ENCODE results near the gene THAP10. TPM values are rescaled to one million over a fixed set of nuclear protein-coding genes. Genes with fewer than 3 reads are reported as not detected.

The THAP10 gene
- polyA plus RNA-seq, 3 donors, result 0.12 to 0.30 (median 0.15) TPM

GRCh38 chr15:70854666-70854976, 37.6 kb downstream of the THAP10 start:
- Mint-ChIP-seq H3K27ac (no peak overlapping the region), H3K27me3 (ENCODE audit: low read depth in 3 of 3) (peaks cover 49 to 78% (median 65%) of the 10 kb centered on the region in 3 donors), H3K4me3 (peak overlapping the region; percentile 67 to 81), H3K36me3 (peaks cover 4 to 6% of the 10 kb centered on the region in 2 donors), H3K4me1 (peaks cover 4% of the 10 kb centered on the region), H3K9me3 (peaks cover 0 to 10% (median 2%) of the 10 kb centered on the region in 7 donors)
- Histone ChIP-seq H3K36me3 (replicated peaks in 1 of 2; ENCODE audit: control insufficient read depth in 1 of 2, insufficient read depth in 2 of 2, low read length in 2 of 2) (no peaks in the 10 kb centered on the region), H3K9ac (ENCODE audit: insufficient read depth, low read length, poor library complexity, severe bottlenecking) (no peak overlapping the region), H4K20me1 (ENCODE audit: insufficient read depth, low read length) (no peaks in the 10 kb centered on the region), H3K79me2 (ENCODE audit: insufficient read depth, low read length) (no peaks in the 10 kb centered on the region), H2AFZ (ENCODE audit: insufficient read depth, low read depth, low read length, poor library complexity, severe bottlenecking) (no peak overlapping the region), H3K4me3 (replicated peaks in 1 of 3; ENCODE audit: low read depth in 2 of 3, low read length in 3 of 3) (no peak overlapping the region), H3K4me1 (ENCODE audit: control insufficient read depth in 1 of 2, insufficient read depth in 2 of 2, low read length in 2 of 2) (peaks cover 5 to 7% of the 10 kb centered on the region in 2 donors), H3K27ac (ENCODE audit: low read depth in 1 of 2, low read length in 2 of 2) (no peak overlapping the region), H3K9me3 (replicated peaks in 1 of 2; ENCODE audit: control insufficient read depth in 1 of 2, insufficient read depth in 1 of 2, low read length in 2 of 2) (peaks cover 0 to 11% of the 10 kb centered on the region in 2 donors), H3K4me2 (replicated peaks; ENCODE audit: extremely low read depth, low read length, poor library complexity, severe bottlenecking) (peak overlapping the region; percentile 60), H3K27me3 (ENCODE audit: control insufficient read depth in 2 of 2, insufficient read depth in 2 of 2, low read length in 2 of 2) (peaks cover 52 to 70% of the 10 kb centered on the region in 2 donors)
- WGBS (ENCODE audit: insufficient coverage), result 10% methylated on average over 1 of the region's 4 CpGs
- DNase-seq, result no peak
- no peak for TF ChIP-seq CTCF (IDR thresholded peaks at IDR 0.05)
- intact Hi-C loops (cut with micrococcal nuclease), result no loop called here

GRCh38 chr15:70853973-70854665, 38.1 kb downstream of the THAP10 start, which contains the start of gene LARP6:
LARP6 (minus strand) TSS chr15:70854157; CDS start chr15:70854088, 69 bp downstream.
- H3K4me1 Mint-ChIP-seq, result peaks cover 4% of the 10 kb centered on the region

More at GRCh38 chr15:70853973-70854665, 38.1 kb downstream of the THAP10 start, which contains the start of gene LARP6:
- H3K27ac Mint-ChIP-seq, result peak within 1 kb of the TSS in 1 of 7 donors; percentile 8
- peak within 1 kb of the TSS; percentile 46 for H2AFZ ChIP-seq (ENCODE audit: insufficient read depth, low read depth, low read length, poor library complexity, severe bottlenecking)
- peak within 1 kb of the TSS in 1 of 3 experiments; percentile 32 for H3K4me3 ChIP-seq (replicated peaks in 1 of 3; ENCODE audit: low read depth in 2 of 3, low read length in 3 of 3)
- intact Hi-C loops (cut with micrococcal nuclease), result no loop called here
- H4K20me1 ChIP-seq (ENCODE audit: insufficient read depth, low read length), result no peaks in the 10 kb centered on the region
- H3K4me1 ChIP-seq (ENCODE audit: control insufficient read depth in 1 of 2, insufficient read depth in 2 of 2, low read length in 2 of 2), result peaks cover 5 to 7% of the 10 kb centered on the region in 2 donors
- no peak for DNase-seq
- H3K36me3 ChIP-seq (replicated peaks in 1 of 2; ENCODE audit: control insufficient read depth in 1 of 2, insufficient read depth in 2 of 2, low read length in 2 of 2), result no peaks in the 10 kb centered on the region
- peak within 1 kb of the TSS; percentile 67 to 81 for H3K4me3 Mint-ChIP-seq
- peak within 1 kb of the TSS; percentile 60 for H3K4me2 ChIP-seq (replicated peaks; ENCODE audit: extremely low read depth, low read length, poor library complexity, severe bottlenecking)
- no peaks in the 10 kb centered on the region for H3K79me2 ChIP-seq (ENCODE audit: insufficient read depth, low read length)
- H3K27me3 ChIP-seq (ENCODE audit: control insufficient read depth in 2 of 2, insufficient read depth in 2 of 2, low read length in 2 of 2), result peaks cover 55 to 73% of the 10 kb centered on the region in 2 donors
- peaks cover 49 to 82% (median 65%) of the 10 kb centered on the region in 3 donors for H3K27me3 Mint-ChIP-seq (ENCODE audit: low read depth in 3 of 3)
- no peak for TF ChIP-seq CTCF (IDR thresholded peaks at IDR 0.05)
- H3K27ac ChIP-seq (ENCODE audit: low read depth in 1 of 2, low read length in 2 of 2), result no peak within 1 kb of the TSS
- H3K9ac ChIP-seq (ENCODE audit: insufficient read depth, low read length, poor library complexity, severe bottlenecking), result no peak within 1 kb of the TSS
- H3K36me3 Mint-ChIP-seq, result peaks cover 4 to 6% of the 10 kb centered on the region in 2 donors
- under 1% methylated on average over 78 of the region's 78 CpGs for WGBS (ENCODE audit: insufficient coverage)
- H3K9me3 Mint-ChIP-seq, result peaks cover 0 to 10% (median 2%) of the 10 kb centered on the region in 7 donors
- peaks cover 0 to 11% of the 10 kb centered on the region in 2 donors for H3K9me3 ChIP-seq (replicated peaks in 1 of 2; ENCODE audit: control insufficient read depth in 1 of 2, insufficient read depth in 1 of 2, low read length in 2 of 2)
